Measurements from ENCODE around the gene LIMS3. TPM values are rescaled to one million over a fixed set of nuclear protein-coding genes. Genes with fewer than 3 reads are reported as not detected.
"Not testable (repeated sequence)": the region's sequence is repeated elsewhere in the genome, so short reads cannot be mapped to it uniquely, and the experiment has no call there.

Gene LIMS3
- polyA plus RNA-seq, 1 donor from 2014 or later = 2.7 TPM

DNA sequence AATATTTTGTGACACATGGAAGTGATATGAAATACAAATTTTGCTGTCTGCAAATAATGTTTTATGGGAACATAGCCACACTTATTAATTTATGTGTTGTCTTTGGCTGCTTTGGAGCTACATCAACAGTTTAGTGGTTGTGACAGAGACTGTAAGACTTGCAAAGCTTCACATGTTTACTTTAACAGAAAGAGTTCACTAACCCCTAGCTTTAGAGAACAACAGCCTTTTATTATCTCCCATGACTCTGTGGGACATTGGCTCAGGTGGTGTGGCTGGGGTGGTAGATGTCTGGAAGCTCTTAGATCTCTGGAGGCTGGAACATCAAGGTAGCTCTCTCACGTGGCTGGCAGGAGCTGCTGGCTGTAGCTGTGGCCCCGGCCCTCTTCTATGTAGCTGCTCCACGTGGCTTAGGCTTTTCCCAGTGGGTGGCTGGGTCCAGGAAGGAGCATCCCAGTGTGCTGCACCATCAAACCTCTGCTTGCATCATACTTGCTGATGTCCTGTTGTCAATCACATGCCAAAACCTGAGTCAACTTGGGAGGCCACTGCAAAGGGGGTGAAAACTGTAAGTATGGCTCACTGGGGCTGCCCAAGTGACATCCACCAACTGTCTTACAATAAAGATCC is 67.7 kb downstream of the LIMS3 start:
- not testable (repeated sequence) for H2AFZ ChIP-seq (ENCODE audit: low read depth, low read length); H3K4me2 ChIP-seq (ENCODE audit: low read length); H4K20me1 ChIP-seq (ENCODE audit: insufficient read depth); H3K9me3 ChIP-seq (ENCODE audit: low read length); H3K9me2 ChIP-seq (ENCODE audit: insufficient read depth, low read length); H3K27ac ChIP-seq (ENCODE audit: low read length); H3K4me3 ChIP-seq (ENCODE audit: low read length); H3F3A ChIP-seq (ENCODE audit: insufficient read depth, low read length, poor library complexity, severe bottlenecking); H3K79me2 ChIP-seq (replicated peaks; ENCODE audit: insufficient read depth, low read length); H3K36me3 ChIP-seq (ENCODE audit: insufficient read depth, low read length); H3K9ac ChIP-seq (ENCODE audit: low read length); H3K27me3 ChIP-seq (ENCODE audit: insufficient read depth, low read depth, low read length)

DNA sequence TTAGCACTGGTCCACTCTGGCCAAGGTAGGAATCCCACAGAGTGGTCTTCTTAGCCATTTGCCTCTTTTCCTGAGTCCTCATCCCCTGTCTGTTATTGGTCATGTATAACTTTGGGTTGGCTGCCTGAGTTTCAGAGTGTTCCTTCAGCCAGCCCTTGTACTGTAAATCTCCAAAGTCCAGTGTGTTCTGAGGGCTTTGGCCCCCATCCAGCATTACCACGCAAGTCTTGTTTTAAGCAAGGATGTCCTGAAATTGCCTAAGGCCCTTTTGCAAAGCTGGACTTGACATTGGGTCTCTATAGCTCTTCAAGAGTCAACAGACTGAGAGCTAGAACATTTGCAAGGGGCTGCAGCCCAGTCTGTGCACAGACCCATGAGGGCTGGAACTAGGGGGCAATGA is 68.4 kb downstream of the LIMS3 start:
- not testable (repeated sequence) for H3K9me3 ChIP-seq (ENCODE audit: low read length); H3K27me3 ChIP-seq (ENCODE audit: insufficient read depth, low read depth, low read length); H3K27ac ChIP-seq (ENCODE audit: low read length); H3K4me3 ChIP-seq (ENCODE audit: low read length); H3K79me2 ChIP-seq (replicated peaks; ENCODE audit: insufficient read depth, low read length); H2AFZ ChIP-seq (ENCODE audit: low read depth, low read length); H3K9me2 ChIP-seq (ENCODE audit: insufficient read depth, low read length); H3K9ac ChIP-seq (ENCODE audit: low read length); H3K4me2 ChIP-seq (ENCODE audit: low read length); H3K36me3 ChIP-seq (ENCODE audit: insufficient read depth, low read length); H3F3A ChIP-seq (ENCODE audit: insufficient read depth, low read length, poor library complexity, severe bottlenecking); H4K20me1 ChIP-seq (ENCODE audit: insufficient read depth)

DNA sequence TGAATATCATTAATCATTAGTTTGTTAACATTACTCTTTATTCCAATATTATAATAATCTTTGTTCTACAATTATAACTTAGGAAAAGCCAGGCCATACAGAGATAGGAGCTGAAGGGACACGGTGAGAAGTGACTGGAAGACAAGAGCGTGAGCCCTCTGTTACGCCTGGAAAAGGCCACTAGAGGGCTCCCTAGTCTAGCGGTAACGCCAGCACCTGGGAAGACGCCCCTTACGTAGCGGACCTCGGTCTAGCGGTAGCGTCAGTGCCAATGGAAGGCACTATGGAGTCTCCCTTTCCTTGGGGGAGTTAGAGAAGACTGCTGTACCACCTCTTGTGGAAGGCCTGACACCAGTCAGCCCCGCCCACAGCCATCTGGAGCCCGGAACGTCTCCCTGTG is 71.4 kb downstream of the LIMS3 start:
- not testable (repeated sequence) for H3K27ac ChIP-seq (ENCODE audit: low read length); H3F3A ChIP-seq (ENCODE audit: insufficient read depth, low read length, poor library complexity, severe bottlenecking); H3K36me3 ChIP-seq (ENCODE audit: insufficient read depth, low read length); H3K79me2 ChIP-seq (replicated peaks; ENCODE audit: insufficient read depth, low read length); H3K9me2 ChIP-seq (ENCODE audit: insufficient read depth, low read length); H3K4me3 ChIP-seq (ENCODE audit: low read length); H3K27me3 ChIP-seq (ENCODE audit: insufficient read depth, low read depth, low read length); H3K4me2 ChIP-seq (ENCODE audit: low read length); H4K20me1 ChIP-seq (ENCODE audit: insufficient read depth); H3K9me3 ChIP-seq (ENCODE audit: low read length); H2AFZ ChIP-seq (ENCODE audit: low read depth, low read length); H3K9ac ChIP-seq (ENCODE audit: low read length)

DNA sequence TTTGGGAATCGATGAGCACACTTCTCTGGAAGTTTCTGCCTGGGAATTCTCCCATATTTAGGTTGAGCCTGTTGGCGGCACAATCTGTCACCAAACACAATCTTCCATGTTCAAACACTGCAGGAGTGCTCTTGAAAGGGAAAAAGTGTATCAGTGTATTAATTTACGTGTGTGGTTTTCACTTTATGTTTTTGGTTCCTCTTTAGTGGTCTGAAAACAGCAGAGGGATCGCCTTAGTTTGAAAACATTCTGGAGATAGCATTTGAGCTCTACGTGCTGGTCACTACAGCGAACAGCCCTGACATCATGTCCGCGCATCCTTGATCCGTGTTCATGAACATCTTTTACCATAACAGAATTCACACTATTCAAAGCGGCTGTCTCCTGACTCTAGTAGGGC is 73.2 kb downstream of the LIMS3 start:
- not testable (repeated sequence) for H4K20me1 ChIP-seq (ENCODE audit: insufficient read depth)

More for the DNA sequence above, 73.2 kb downstream of the LIMS3 start:
- not testable (repeated sequence) for H3K27ac ChIP-seq (ENCODE audit: low read length); H3K27me3 ChIP-seq (ENCODE audit: insufficient read depth, low read depth, low read length); H3K9ac ChIP-seq (ENCODE audit: low read length); H3K9me3 ChIP-seq (ENCODE audit: low read length); H3K9me2 ChIP-seq (ENCODE audit: insufficient read depth, low read length); H3K79me2 ChIP-seq (replicated peaks; ENCODE audit: insufficient read depth, low read length); H2AFZ ChIP-seq (ENCODE audit: low read depth, low read length); H3K4me2 ChIP-seq (ENCODE audit: low read length); H3K36me3 ChIP-seq (ENCODE audit: insufficient read depth, low read length); H3K4me3 ChIP-seq (ENCODE audit: low read length); H3F3A ChIP-seq (ENCODE audit: insufficient read depth, low read length, poor library complexity, severe bottlenecking)

Other genes with a start within 250 kb of the LIMS3 start
- 20.2 and 22.1 TPM in 2 replicates for gene RGPD5, start 104.4 kb upstream of the LIMS3 start, polyA plus RNA-seq
- gene MALL, start 217.1 kb downstream of the LIMS3 start, polyA plus RNA-seq = not detected in 2 replicates

All from neural cell (in vitro differentiated cells).